HCT116 (cell line): Measurements from ENCODE around the gene CYP2A13.

Experiments
- CTCF ChIP-seq, 3 experiments: fragments of 200-600 bp in 1 of 3; sonication (generic) in 1 of 3; IDR thresholded peaks in 2 of 3; conservative IDR thresholded peaks in 1 of 3; 2 replicates each; pipeline ENCODE4 v1.5.1; 2012 to 2017; ENCODE audit warnings: low read depth in 2 of 3, low read length in 2 of 3, antibody characterized with exemption in 1 of 3, borderline replicate concordance in 1 of 3, control low read depth in 1 of 3, mild to moderate bottlenecking in 1 of 3, mixed read lengths in 1 of 3, mixed run types in 1 of 3, moderate library complexity in 1 of 3; ENCODE audit not compliant: insufficient read depth in 1 of 3
- EZH2 ChIP-seq: fragments of 200-600 bp; sonication (generic); IDR thresholded peaks from 2 replicates; pipeline ENCODE4 v1.6.1; 2017; ENCODE audit warnings: antibody characterized with exemption, mixed run types
- POLR2A ChIP-seq: IDR thresholded peaks from 2 replicates; pipeline ENCODE4 v1.7.0; 2011; ENCODE audit warnings: borderline replicate concordance; ENCODE audit not compliant: insufficient read depth, insufficient read length; ENCODE audit errors: extremely low read depth
- POLR2AphosphoS5 ChIP-seq: IDR thresholded peaks from 2 replicates; pipeline ENCODE4 v1.6.1; 2011; ENCODE audit warnings: mild to moderate bottlenecking, low read depth, low read length, moderate library complexity

- no peak for TF ChIP-seq POLR2AphosphoS5
- TF ChIP-seq POLR2A = no peak
- TF ChIP-seq CTCF (IDR thresholded peaks at IDR 0.05 in 2 of 3, conservative IDR thresholded peaks at IDR 0.05 in 1 of 3; ENCODE audit: borderline replicate concordance in 1 of 3, insufficient read depth in 1 of 3, low read depth in 2 of 3, low read length in 2 of 3) = no peak
- TF ChIP-seq EZH2 = no peak
Measured at GRCh38 chr19:41111296-41111695, 23.0 kb downstream of the CYP2A13 start.
